Stimulated activated CD8-positive, alpha-beta memory T cell treated with anti-CD3 and anti-CD28 coated beads, Interleukin-12 subunit alpha, Interleukin-12 subunit beta, amount 100 ng/mL, for 24 hours (primary cell): ENCODE results near the gene NPEPPS.

Source experiments
- DNase-seq: peaks from one replicate; pipeline ENCODE4 v3.0.0-alpha.2; 2020; ENCODE audit errors: extremely low read depth

Gene NPEPPS

DNA sequence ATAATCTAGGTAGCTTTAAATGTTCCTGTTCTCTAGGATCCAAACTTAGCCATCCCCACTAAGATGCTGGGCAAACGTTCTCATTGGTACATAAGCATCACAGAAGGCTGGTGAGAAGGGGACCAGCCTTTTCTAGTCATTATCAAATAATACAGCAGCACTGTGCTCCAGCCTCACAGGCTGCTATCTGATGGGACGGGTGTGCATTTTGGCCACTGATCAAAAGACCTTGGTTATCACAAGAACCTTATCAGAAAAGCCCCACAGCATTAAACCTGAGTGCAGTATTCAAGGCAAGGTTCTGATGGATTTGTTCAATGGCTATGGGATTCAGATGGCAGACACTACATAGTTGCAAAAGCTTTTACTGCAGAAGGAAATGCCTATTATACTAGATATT lies 99.7 kb downstream of the NPEPPS start:
- DNase-seq: no peak

GRCh38 chr17:47632991-47633390 lies 102.1 kb downstream of the NPEPPS start:
- DNase-seq: no peak

DNA sequence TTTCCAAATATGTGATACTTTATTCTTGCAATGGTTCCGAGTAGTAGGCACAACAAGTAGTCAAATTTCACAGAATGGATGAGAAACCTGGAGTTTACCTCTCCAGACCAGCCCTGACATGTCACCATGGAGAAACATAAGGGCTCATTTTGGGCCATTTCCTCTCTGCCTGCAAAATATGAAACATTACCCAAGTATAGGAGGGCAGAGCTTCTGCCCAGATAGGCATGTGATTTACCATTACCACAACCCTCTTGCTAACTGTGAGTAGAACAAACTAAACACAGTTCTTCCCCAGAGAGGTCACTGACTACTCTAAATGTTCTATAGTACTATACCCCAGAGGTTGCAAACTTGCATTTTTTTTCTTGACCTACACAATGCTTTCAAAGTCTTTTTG lies 103.1 kb downstream of the NPEPPS start:
- DNase-seq: no peak

- no peak for DNase-seq
Measured at GRCh38 chr17:47634870-47635269, 104.0 kb downstream of the NPEPPS start.

GRCh38 chr17:47635734-47636133 lies 104.8 kb downstream of the NPEPPS start:
- DNase-seq: no peak

DNA sequence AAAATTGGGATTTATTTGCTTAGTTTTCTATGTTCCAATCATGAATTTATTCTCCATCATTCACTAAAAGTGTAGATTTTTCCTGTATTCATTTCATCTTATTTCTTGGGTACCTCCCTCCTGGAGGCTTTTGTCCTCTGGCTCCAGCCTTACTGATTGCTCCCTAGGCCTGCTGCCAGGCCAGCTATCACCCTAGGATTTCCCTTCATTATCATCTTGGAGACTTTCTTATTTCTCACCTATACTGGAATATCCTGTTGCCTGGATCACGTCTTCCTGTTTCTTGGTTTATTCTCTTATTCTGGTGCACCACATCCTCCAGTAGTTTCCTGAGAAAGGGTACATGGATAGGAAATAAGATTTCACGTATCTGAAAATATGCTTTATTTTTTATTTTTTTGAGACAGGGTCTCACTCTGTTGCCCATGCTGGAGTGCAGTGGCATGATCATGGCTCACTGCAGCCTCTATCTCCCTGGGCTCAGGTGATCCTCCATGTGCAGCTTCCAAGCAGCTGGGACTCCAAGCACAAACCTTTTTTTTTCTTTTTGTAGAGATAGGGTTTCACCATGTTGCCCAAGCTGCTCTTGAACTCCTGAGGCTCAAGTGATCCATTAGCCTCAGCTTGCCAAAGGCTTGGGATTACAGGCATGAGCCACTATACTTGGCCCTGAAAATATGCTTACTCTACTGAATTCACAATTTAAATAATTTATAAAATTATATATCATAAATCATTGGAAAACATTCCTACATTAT lies 105.5 kb downstream of the NPEPPS start:
- DNase-seq: no peak

GRCh38 chr17:47638903-47639302 lies 108.0 kb downstream of the NPEPPS start:
- no peak for DNase-seq

DNA sequence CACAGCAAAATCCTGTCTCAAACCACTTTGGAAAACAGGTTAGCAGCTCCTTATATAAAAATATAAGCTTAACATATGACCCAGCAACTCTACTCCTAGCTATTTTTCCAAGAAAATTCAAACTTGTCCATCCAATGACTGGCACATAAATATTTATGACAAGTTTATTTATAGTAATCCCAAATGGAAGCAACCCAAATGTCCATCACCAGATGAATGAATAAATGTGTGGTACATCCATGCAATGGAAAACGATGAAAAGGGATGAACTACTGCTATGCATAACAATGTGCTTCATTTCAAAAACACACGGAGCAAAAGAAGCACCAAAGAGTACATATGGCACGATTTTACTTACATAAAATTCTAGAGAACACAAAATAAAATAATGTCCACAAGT lies 109.2 kb downstream of the NPEPPS start:
- DNase-seq: no peak

DNA sequence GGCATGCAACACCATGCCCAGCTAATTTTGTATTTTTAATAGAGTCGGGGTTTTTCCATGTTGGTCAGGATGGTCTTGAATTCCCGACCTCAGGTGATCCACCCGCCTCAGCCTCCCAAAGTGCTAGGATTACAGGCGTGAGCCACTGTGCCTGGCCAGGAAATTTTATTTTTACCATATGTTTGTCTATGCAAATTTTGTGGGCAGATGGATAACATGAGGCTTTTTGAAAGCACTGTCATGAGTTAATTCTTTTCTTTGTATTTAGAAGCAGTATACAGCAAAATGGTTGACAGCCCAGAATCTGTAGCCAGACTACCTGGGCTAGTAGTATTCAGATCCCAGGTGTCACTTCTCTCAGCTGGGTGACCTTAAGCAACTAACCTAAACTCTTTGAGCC lies 110.3 kb downstream of the NPEPPS start:
- no peak for DNase-seq

DNA sequence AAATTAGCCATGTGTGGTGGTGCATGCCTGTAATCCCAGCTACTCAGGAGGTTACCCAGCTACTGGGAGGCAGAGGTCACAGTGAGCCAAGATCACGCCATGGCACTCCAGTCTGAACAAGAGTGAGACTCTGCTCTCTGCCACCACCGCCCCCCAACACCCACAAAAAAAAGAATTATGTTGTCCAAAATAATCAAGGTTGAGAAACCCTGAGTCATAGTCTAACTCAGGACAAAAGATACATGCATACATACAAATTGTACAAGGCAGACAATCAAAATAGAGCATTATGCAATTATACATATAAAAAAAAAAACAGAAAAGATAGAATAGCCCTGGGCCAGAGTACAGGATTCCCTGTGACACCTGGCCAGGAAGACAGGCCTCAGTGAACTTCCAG lies 112.2 kb downstream of the NPEPPS start:
- no peak for DNase-seq

GRCh38 chr17:47644324-47644723 lies 113.4 kb downstream of the NPEPPS start:
- DNase-seq: no peak

GRCh38 chr17:47649153-47649971 lies 118.5 kb downstream of the NPEPPS start, which contains the start of gene KPNB1:
Gene KPNB1 (plus strand): TSS chr17:47649919. CDS start chr17:47650245, 326 bp downstream.
- DNase-seq: peak; percentile 97

DNA sequence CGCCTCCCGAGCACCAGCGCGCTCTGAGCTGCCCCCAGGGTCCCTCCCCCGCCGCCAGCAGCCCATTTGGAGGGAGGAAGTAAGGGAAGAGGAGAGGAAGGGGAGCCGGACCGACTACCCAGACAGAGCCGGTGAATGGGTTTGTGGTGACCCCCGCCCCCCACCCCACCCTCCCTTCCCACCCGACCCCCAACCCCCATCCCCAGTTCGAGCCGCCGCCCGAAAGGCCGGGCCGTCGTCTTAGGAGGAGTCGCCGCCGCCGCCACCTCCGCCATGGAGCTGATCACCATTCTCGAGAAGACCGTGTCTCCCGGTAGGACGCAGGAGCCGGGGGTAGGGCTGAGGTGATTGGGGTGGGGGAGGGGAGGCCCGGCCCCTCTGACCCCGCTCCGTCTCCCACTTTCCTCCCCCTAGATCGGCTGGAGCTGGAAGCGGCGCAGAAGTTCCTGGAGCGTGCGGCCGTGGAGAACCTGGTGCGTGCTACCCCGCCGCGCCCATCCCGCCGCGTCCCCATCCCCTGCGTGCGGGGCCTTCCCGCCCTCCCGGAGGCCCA lies 119.1 kb downstream of the NPEPPS start:
- no peak for DNase-seq

GRCh38 chr17:47650525-47651522 lies 119.9 kb downstream of the NPEPPS start:
- peak; percentile 93 for DNase-seq

- no peak for DNase-seq
Measured at GRCh38 chr17:47651704-47652103, 120.8 kb downstream of the NPEPPS start.

- DNase-seq: no peak
Measured at GRCh38 chr17:47652570-47652969, 121.7 kb downstream of the NPEPPS start.

- no peak for DNase-seq
Measured at GRCh38 chr17:47653442-47653841, 122.5 kb downstream of the NPEPPS start.

DNA sequence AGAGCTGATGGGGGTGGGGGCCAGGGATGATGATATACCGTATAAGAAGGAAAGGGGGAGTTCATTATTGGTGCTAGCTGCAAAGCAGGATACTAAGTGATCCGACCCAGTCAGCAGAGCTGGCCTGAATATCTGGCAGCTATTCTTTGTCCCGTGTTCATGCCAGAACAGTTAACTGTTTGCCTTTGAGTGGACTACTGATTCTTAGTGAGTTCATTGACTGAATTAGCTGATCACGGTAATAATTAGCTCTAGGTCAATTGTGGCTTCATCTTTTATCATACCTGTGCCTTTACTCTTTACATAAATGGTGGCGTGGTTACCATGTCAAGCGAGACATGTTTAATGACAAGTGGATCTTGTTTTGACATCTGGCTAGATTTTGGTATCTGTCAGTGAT lies 124.1 kb downstream of the NPEPPS start:
- DNase-seq: no peak

GRCh38 chr17:47660064-47660492 lies 129.2 kb downstream of the NPEPPS start:
- DNase-seq: no peak

GRCh38 chr17:47663912-47664623 lies 133.2 kb downstream of the NPEPPS start:
- DNase-seq: no peak

DNA sequence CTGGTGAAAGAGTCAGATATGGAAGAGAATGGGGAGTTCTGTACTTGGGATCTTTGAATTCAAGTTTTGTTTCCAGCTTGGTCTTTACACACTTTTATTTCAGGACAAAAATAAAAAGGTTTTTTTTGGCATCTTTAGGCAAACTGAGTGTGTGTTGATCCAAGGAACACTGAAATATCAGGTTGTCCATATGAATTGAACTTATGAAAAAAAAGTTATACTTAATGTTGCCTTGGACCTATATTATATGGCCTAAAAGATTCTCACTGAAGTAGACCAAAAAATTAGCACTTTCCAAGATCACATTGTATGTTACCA lies 133.7 kb downstream of the NPEPPS start:
- no peak for DNase-seq
